Transverse colon (tissue), 4 donors: ENCODE measurements around the gene CST9.

Source experiments
- CTCF ChIP-seq, 5 experiments: fragments of 200-600 bp in 3 of 5; fragments of 450-650 bp in 2 of 5; sonication (generic) in 3 of 5; IDR thresholded peaks; 1 replicate in 2 of 5; 2 replicates in 3 of 5; pipeline ENCODE4 v1.5.1; 2016 to 2017; ENCODE audit warnings: antibody characterized with exemption in 5 of 5, inconsistent platforms in 3 of 5, mild to moderate bottlenecking in 2 of 5, moderate library complexity in 1 of 5
- EP300 ChIP-seq: sonication (generic); formaldehyde crosslinking; IDR thresholded peaks from one replicate; pipeline ENCODE4 v1.6.1; 2017; ENCODE audit warnings: antibody characterized with exemption, low read depth
- POLR2A ChIP-seq: fragments of 450-650 bp; IDR thresholded peaks from one replicate; pipeline ENCODE4 v1.6.1; 2016; ENCODE audit warnings: antibody characterized with exemption, mild to moderate bottlenecking, moderate library complexity
- POLR2AphosphoS5 ChIP-seq, 3 donors: sonication (generic); formaldehyde crosslinking; IDR thresholded peaks; one replicate each; pipeline ENCODE4 v1.6.1; 2016; ENCODE audit warnings: antibody characterized with exemption in 3 of 3

GRCh38 chr20:23607497-23608245, 2.0 kb upstream of the CST9 start:
- TF ChIP-seq POLR2A (no peak), CTCF (IDR thresholded peaks at IDR 0.05) (no peak), EP300 (no peak), POLR2AphosphoS5 (IDR thresholded peaks at IDR 0.05) (no peak)
